GM10266 (cell line): ENCODE data around the gene UTP15.

ENCODE experiments used
- DNase-seq: peaks from one replicate; pipeline ENCODE4 v3.0.0; 2012; ENCODE audit errors: extremely low spot score
- TF ChIP-seq, protein P1 (sequence below): IDR thresholded peaks from 2 replicates; pipeline ENCODE4 v1.5.1; 2012; ENCODE audit warnings: mild to moderate bottlenecking, low read depth; ENCODE audit not compliant: control insufficient read depth, insufficient read depth; ENCODE audit errors: missing control alignments

UTP15 gene, protein sequence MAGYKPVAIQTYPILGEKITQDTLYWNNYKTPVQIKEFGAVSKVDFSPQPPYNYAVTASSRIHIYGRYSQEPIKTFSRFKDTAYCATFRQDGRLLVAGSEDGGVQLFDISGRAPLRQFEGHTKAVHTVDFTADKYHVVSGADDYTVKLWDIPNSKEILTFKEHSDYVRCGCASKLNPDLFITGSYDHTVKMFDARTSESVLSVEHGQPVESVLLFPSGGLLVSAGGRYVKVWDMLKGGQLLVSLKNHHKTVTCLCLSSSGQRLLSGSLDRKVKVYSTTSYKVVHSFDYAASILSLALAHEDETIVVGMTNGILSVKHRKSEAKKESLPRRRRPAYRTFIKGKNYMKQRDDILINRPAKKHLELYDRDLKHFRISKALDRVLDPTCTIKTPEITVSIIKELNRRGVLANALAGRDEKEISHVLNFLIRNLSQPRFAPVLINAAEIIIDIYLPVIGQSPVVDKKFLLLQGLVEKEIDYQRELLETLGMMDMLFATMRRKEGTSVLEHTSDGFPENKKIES

DNA sequence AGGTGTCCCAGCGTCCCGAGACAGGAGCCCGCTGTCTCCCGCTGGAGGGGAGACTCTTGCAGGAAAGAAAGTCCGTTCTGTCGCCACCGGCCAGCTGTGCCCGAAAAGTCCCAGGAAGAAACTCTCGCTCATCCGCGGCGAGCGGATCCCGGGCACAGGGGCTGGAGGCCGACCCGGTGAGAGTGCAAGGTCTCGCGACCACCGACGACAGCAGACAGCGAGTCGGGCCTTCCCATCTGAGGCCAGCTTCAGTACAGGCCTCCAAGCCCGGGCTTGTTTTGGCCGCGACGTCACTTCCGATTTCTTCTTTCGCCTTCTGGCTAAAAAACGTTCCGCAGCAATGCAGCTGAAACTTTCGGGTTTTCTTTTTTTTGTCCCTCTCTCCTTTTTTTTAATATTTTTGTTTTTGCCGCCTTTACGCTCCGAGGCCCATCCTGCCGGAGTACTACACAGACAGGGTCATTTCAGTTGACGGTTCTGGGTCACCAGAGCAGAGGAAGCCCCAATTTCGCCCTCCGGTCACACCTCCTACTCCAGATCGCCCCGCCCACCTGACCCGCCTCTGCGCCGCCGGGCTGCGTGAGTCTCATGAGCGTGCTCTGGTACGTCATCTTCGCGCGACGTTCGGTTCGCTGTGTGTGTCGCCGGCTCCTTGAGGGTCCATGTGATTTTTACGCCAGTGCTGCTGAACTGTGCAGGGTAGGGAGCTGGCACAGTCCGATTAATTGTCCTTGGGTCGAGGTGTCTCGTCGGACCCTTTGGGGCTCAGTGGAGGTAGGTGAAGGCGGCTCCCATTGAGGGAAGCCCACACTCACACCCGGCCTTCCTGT lies at the start of gene UTP15, which contains the start of gene ANKRA2:
UTP15 (plus strand) TSS at position 605 of the 830 bp plus-strand sequence. CDS start 1,602 bp downstream, outside the sequence.
ANKRA2 (minus strand) TSS at position 501 of the 830 bp plus-strand sequence. CDS start 2,758 bp downstream, outside the sequence.
- DNase-seq: peak; percentile 84
- TF ChIP-seq, protein P1, sequence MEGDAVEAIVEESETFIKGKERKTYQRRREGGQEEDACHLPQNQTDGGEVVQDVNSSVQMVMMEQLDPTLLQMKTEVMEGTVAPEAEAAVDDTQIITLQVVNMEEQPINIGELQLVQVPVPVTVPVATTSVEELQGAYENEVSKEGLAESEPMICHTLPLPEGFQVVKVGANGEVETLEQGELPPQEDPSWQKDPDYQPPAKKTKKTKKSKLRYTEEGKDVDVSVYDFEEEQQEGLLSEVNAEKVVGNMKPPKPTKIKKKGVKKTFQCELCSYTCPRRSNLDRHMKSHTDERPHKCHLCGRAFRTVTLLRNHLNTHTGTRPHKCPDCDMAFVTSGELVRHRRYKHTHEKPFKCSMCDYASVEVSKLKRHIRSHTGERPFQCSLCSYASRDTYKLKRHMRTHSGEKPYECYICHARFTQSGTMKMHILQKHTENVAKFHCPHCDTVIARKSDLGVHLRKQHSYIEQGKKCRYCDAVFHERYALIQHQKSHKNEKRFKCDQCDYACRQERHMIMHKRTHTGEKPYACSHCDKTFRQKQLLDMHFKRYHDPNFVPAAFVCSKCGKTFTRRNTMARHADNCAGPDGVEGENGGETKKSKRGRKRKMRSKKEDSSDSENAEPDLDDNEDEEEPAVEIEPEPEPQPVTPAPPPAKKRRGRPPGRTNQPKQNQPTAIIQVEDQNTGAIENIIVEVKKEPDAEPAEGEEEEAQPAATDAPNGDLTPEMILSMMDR: no peak

GRCh38 chr5:73519531-73520283 lies 45.8 kb upstream of the UTP15 start:
- TF ChIP-seq, protein P1: peak; percentile 87
- peak; percentile 79 for DNase-seq

- no peak for DNase-seq
- TF ChIP-seq, protein P1: no peak
These were observed 42.6 kb upstream of the UTP15 start for GRCh38 chr5:73522989-73523388.

DNA sequence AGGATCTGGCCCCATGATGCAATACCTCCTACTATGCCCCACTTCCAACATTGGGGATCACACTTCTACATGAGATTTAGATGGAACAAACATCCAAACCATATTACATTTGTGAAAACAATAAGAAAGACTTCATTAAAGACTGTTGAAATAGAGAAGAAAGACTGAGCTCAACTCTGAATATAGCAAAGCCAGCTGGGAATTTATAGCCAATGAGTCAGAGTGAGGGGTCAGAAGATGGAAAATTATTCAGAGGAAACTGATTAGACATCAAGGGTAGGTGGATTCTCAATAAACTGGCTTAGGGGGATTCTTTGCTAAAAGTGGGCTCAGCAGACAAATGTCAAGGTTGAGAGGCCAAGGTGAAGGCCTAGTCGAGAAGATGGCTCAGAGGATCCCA lies 41.7 kb upstream of the UTP15 start:
- DNase-seq: no peak
- TF ChIP-seq, protein P1: no peak

- no peak for DNase-seq
- TF ChIP-seq, protein P1: no peak
These were observed 39.8 kb upstream of the UTP15 start for GRCh38 chr5:73525606-73526203.

DNA sequence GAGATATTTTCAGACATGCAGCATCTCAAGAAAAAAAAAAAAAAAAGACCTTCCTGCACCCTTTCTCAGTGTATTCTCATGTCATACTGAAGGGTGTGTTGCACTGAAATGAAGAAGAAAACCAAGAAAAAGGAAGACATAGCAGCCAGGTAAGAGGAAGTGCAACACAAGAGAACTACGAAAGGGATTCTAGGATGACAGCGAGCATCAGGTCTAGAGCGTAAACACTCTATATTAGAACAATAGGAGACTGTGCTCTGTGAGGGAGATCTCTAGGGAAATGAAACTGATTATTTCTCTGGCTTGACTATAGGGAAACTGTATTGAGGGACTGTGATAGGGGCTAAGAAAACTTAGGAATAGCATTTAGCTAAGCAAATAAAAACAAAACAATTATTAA lies 37.3 kb upstream of the UTP15 start:
- TF ChIP-seq, protein P1: no peak

More for the DNA sequence above, 37.3 kb upstream of the UTP15 start:
- no peak for DNase-seq
